ENCODE measurements around the gene COLEC11.

DNA sequence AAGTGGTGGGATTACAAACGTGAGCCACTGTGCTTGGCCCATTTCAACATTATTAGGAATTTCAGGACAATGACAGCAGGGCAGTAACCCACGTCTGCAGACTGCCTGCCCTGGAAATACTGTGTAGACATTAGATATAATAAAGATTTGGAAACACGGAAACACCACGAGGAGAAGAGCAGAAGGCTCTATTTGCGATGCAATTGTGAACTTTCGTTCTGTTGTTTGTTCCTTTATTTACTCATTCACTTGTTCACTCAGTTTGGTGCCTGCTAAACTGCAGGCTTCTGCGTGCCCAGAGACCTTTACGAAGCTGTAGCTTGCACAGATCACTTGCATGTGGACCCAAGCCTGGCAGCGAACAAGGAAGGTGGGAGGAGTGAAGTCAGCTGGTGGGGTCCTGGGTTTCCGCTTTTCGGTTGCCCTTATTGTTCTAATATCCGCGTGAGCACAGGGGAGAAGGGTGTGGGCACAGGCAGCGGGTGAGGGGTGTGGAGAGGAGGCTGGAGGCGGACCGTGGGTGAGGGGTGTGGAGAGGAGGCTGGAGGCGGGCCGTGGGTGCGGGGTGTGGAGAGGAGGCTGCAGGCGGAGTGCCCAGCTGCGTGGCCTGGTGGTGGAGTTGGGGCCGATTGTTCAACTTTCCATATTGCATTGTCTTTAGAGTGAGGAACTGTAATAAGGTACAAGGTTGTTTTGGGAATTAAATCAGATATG, 3.4 kb downstream of the COLEC11 start:
- TF ChIP-seq CTCF (IDR thresholded peaks at IDR 0.05) (no peak), POLR2A (IDR thresholded peaks at IDR 0.05) (no peak)
